H9 (cell line): ENCODE results near the gene DCDC2. TPM values are rescaled to one million over a fixed set of nuclear protein-coding genes. Genes with fewer than 3 reads are reported as not detected.

ENCODE experiments used
- DNase-seq: peaks from one replicate; pipeline ENCODE4 v3.0.0-alpha.2; 2017
- H2AFZ ChIP-seq: one replicate; pipeline ENCODE4 v1.6.1; 2013; ENCODE audit warnings: mild to moderate bottlenecking, low read length, control low read depth, moderate library complexity
- H2AK5ac ChIP-seq: 2 replicates; pipeline ENCODE4 v1.6.1; 2013; ENCODE audit warnings: low read length, control low read depth, mixed read lengths; ENCODE audit not compliant: insufficient read length
- H2BK120ac ChIP-seq: one replicate; pipeline ENCODE4 v1.6.1; 2013; ENCODE audit warnings: low read depth, mild to moderate bottlenecking, low read length, control low read depth, inconsistent platforms; ENCODE audit not compliant: poor library complexity, severe bottlenecking
- H2BK12ac ChIP-seq: 2 replicates; pipeline ENCODE4 v1.6.1; 2013; ENCODE audit warnings: low read length, control low read depth, mixed read lengths, low read depth; ENCODE audit not compliant: insufficient read length
- H2BK15ac ChIP-seq: 2 replicates; pipeline ENCODE4 v1.6.1; 2013; ENCODE audit warnings: low read depth, low read length, control low read depth
- H2BK20ac ChIP-seq: one replicate; pipeline ENCODE4 v1.6.1; 2013; ENCODE audit warnings: low read depth, mild to moderate bottlenecking, low read length, control low read depth, inconsistent platforms; ENCODE audit not compliant: poor library complexity, severe bottlenecking
- H2BK5ac ChIP-seq: 2 replicates; pipeline ENCODE4 v1.6.1; 2013; ENCODE audit warnings: low read length, control low read depth, mixed read lengths; ENCODE audit not compliant: insufficient read length
- H3K14ac ChIP-seq: 2 replicates; pipeline ENCODE4 v1.6.1; 2013; ENCODE audit warnings: low read length, control low read depth; ENCODE audit not compliant: insufficient read depth
- H3K18ac ChIP-seq: 2 replicates; pipeline ENCODE4 v1.6.1; 2013; ENCODE audit warnings: low read depth, mild to moderate bottlenecking, mixed read lengths, low read length, control low read depth; ENCODE audit not compliant: insufficient read length
- H3K23ac ChIP-seq: 2 replicates; pipeline ENCODE4 v1.6.1; 2013; ENCODE audit warnings: low read length, control low read depth, mixed read lengths, low read depth; ENCODE audit not compliant: insufficient read length
- H3K23me2 ChIP-seq: 2 replicates; pipeline ENCODE4 v1.6.1; 2013; ENCODE audit warnings: low read depth, mild to moderate bottlenecking, mixed read lengths, low read length, control low read depth; ENCODE audit not compliant: insufficient read length, poor library complexity, severe bottlenecking
- H3K27ac ChIP-seq: 2 replicates; pipeline ENCODE4 v1.5.1; 2013; ENCODE audit warnings: low read length, control low read depth, mixed read lengths, low read depth; ENCODE audit not compliant: insufficient read length
- H3K27me3 ChIP-seq: 2 replicates; pipeline ENCODE4 v1.6.1; 2013; ENCODE audit warnings: low read length, control low read depth, inconsistent platforms; ENCODE audit not compliant: insufficient read depth
- H3K4ac ChIP-seq: 2 replicates; pipeline ENCODE4 v1.6.1; 2013; ENCODE audit warnings: low read depth, mild to moderate bottlenecking, control low read depth, inconsistent platforms, low read length, moderate library complexity
- H3K4me1 ChIP-seq: 2 replicates; pipeline ENCODE4 v1.6.1; 2013; ENCODE audit warnings: low read length, control low read depth, inconsistent platforms; ENCODE audit not compliant: insufficient read depth
- H3K4me2 ChIP-seq: 2 replicates; pipeline ENCODE4 v1.6.1; 2013; ENCODE audit warnings: low read length, control low read depth, mixed read lengths; ENCODE audit not compliant: insufficient read length, insufficient read depth
- H3K56ac ChIP-seq: 2 replicates; pipeline ENCODE4 v1.6.1; 2013; ENCODE audit warnings: low read depth, mild to moderate bottlenecking, mixed read lengths, low read length, control low read depth; ENCODE audit not compliant: insufficient read length
- H3K79me1 ChIP-seq: 2 replicates; pipeline ENCODE4 v1.6.1; 2013; ENCODE audit warnings: low read depth, mild to moderate bottlenecking, moderate library complexity, low read length, control low read depth, inconsistent platforms; ENCODE audit not compliant: insufficient read depth, poor library complexity, severe bottlenecking
- H3K79me2 ChIP-seq: 2 replicates; pipeline ENCODE4 v1.6.1; 2013; ENCODE audit warnings: low read length, control low read depth, inconsistent platforms; ENCODE audit not compliant: insufficient read depth
- H3K9ac ChIP-seq: 2 replicates; pipeline ENCODE4 v1.6.1; 2013; ENCODE audit warnings: low read length, control low read depth, mixed read lengths; ENCODE audit not compliant: insufficient read length; ENCODE audit errors: extremely low read depth
- H3K9me3 ChIP-seq: one replicate; pipeline ENCODE4 v1.6.1; 2013; ENCODE audit warnings: low read depth, low read length, inconsistent platforms; ENCODE audit not compliant: control insufficient read depth
- H3T11ph ChIP-seq: one replicate; pipeline ENCODE4 v1.6.1; 2013; ENCODE audit warnings: mild to moderate bottlenecking, low read length, control low read depth, inconsistent platforms
- H4K20me1 ChIP-seq: one replicate; pipeline ENCODE4 v1.6.1; 2013; ENCODE audit not compliant: control insufficient read depth, insufficient read length, insufficient read depth
- H4K5ac ChIP-seq: 2 replicates; pipeline ENCODE4 v1.6.1; 2013; ENCODE audit warnings: low read depth, mild to moderate bottlenecking, mixed read lengths, low read length, control low read depth; ENCODE audit not compliant: insufficient read length
- H4K8ac ChIP-seq: replicated peaks from 2 replicates; pipeline ENCODE4 v1.6.1; 2013; ENCODE audit warnings: low read length, control low read depth, mixed read lengths, low read depth; ENCODE audit not compliant: insufficient read length
- H4K91ac ChIP-seq: 2 replicates; pipeline ENCODE4 v1.6.1; 2013; ENCODE audit warnings: low read depth, mild to moderate bottlenecking, moderate library complexity, mixed read lengths, low read length, control low read depth; ENCODE audit not compliant: insufficient read length
- H3K27ac Mint-ChIP-seq, 3 experiments: 2 replicates in 2 of 3; 3 replicates in 1 of 3; pipeline ENCODE4 v1.8.0; 2020 to 2021; ENCODE audit warnings: mixed read lengths in 3 of 3, mild to moderate bottlenecking in 1 of 3, moderate library complexity in 1 of 3
- H3K27me3 Mint-ChIP-seq: 2 replicates; pipeline ENCODE4 v1.8.0; 2021; ENCODE audit warnings: low read depth, mild to moderate bottlenecking, moderate library complexity, mixed read lengths
- H3K36me3 Mint-ChIP-seq, 3 experiments: 2 replicates in 2 of 3; 3 replicates in 1 of 3; pipeline ENCODE4 v1.8.0; 2020 to 2021; ENCODE audit warnings: low read depth in 3 of 3, mixed read lengths in 3 of 3; ENCODE audit not compliant: insufficient read depth in 1 of 3
- H3K4me1 Mint-ChIP-seq, 2 experiments: 2 replicates each; pipeline ENCODE4 v1.8.0; 2020; ENCODE audit warnings: mixed read lengths in 2 of 2
- H3K4me3 Mint-ChIP-seq, 2 experiments: 2 replicates in 1 of 2; 3 replicates in 1 of 2; pipeline ENCODE4 v1.8.0; 2020 to 2021; ENCODE audit warnings: mild to moderate bottlenecking in 2 of 2, mixed read lengths in 2 of 2, moderate library complexity in 1 of 2
- H3K9me3 Mint-ChIP-seq, 2 experiments: 2 replicates in 1 of 2; 3 replicates in 1 of 2; pipeline ENCODE4 v1.8.0; 2020; ENCODE audit warnings: mild to moderate bottlenecking in 2 of 2, mixed read lengths in 2 of 2, moderate library complexity in 1 of 2
- CTCF ChIP-seq: fragments of 200-600 bp; sonication (generic); conservative IDR thresholded peaks from 3 replicates; pipeline ENCODE4 v1.8.0; 2021; ENCODE audit warnings: antibody characterized with exemption, mild to moderate bottlenecking
- WGBS: extraction: QIAGEN DNeasy Blood & Tissue Kit; methylation state at CpG from one replicate; pipeline ENCODE4 v1.1.7; 2013; ENCODE audit warnings: missing lambda C conversion rate, low lambda C conversion rate, mixed read lengths; ENCODE audit not compliant: insufficient read length; ENCODE audit errors: extremely low coverage; 5-methylcytosine and 5-hydroxymethylcytosine counted together
- total RNA-seq: library from RNA; stranded (reverse); gene quantifications from 2 replicates; pipeline ENCODE4 v1.2.1, GENCODE V29; 2021

Gene DCDC2
- total RNA-seq, 1 experiment from 2014 or later: 0.59 TPM

GRCh38 chr6:24127316-24127715 lies 230.5 kb downstream of the DCDC2 start:
- H3K14ac ChIP-seq: no peak overlapping the region
- no peak overlapping the region for H3K4ac ChIP-seq
- no peak overlapping the region for H3K9ac ChIP-seq
- Mint-ChIP-seq H3K4me1 (peaks cover 9 to 11% of the 10 kb centered on the region in 2 experiments), H3K27me3 (peaks cover 12% of the 10 kb centered on the region), H3K4me3 (no peak overlapping the region), H3K27ac (no peak overlapping the region), H3K36me3 (no peaks in the 10 kb centered on the region), H3K9me3 (no peaks in the 10 kb centered on the region)
- no peak overlapping the region for H2BK15ac ChIP-seq
- no peak overlapping the region for H2BK120ac ChIP-seq
- no peak overlapping the region for H3K27ac ChIP-seq
- H2BK12ac ChIP-seq: no peak overlapping the region
- no peaks in the 10 kb centered on the region for H3K27me3 ChIP-seq
- no peak overlapping the region for H3K4me2 ChIP-seq
- H3K18ac ChIP-seq: no peak overlapping the region
- H3K23me2 ChIP-seq: peaks cover 3% of the 10 kb centered on the region
- no peaks in the 10 kb centered on the region for H3K79me2 ChIP-seq
- no peak for TF ChIP-seq CTCF
- no peaks in the 10 kb centered on the region for H3K79me1 ChIP-seq
- no peaks in the 10 kb centered on the region for H3K4me1 ChIP-seq
- H3K23ac ChIP-seq: no peak overlapping the region
- no peak overlapping the region for H4K8ac ChIP-seq
- H2BK5ac ChIP-seq: no peak overlapping the region
- no CpG with 5 or more reads among the region's 2 CpGs for WGBS
- H3T11ph ChIP-seq: no peak overlapping the region
- H4K20me1 ChIP-seq: no peaks in the 10 kb centered on the region
- no peak overlapping the region for H4K5ac ChIP-seq
- H3K9me3 ChIP-seq: no peaks in the 10 kb centered on the region
- no peak overlapping the region for H2AK5ac ChIP-seq
- DNase-seq: no peak
- no peak overlapping the region for H2AFZ ChIP-seq
- H4K91ac ChIP-seq: no peak overlapping the region
- H3K56ac ChIP-seq: no peak overlapping the region
- H2BK20ac ChIP-seq: no peak overlapping the region
